ENCODE data around the gene DNAJC5.
"Not testable (repeated sequence)": the region's sequence is repeated elsewhere in the genome, so short reads cannot be mapped to it uniquely, and the experiment has no call there.

DNAJC5 gene

DNA sequence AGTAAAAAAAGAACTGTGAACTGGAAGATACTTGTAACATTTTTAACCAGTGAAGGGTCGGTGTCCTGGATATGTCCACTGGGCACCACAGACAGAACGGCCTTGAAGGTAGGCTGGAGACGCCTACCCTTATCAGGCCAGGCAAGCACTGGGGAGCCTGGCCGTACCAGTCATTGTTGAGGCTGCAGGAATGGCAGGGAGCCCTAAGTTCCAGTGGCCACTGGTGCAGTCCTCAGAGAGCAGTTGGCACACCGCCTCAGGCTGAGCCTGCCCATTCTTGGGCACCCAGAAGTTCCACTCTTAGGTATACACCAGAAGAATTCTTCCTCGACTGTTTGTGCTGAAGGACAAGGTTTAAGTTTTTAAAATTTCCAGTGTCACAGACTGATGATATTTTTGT, 20.5 kb downstream of the DNAJC5 start:
- no peak for DNase-seq

- not testable (repeated sequence) for DNase-seq
Observed at GRCh38 chr20:63916371-63916939, 21.5 kb downstream of the DNAJC5 start.

DNA sequence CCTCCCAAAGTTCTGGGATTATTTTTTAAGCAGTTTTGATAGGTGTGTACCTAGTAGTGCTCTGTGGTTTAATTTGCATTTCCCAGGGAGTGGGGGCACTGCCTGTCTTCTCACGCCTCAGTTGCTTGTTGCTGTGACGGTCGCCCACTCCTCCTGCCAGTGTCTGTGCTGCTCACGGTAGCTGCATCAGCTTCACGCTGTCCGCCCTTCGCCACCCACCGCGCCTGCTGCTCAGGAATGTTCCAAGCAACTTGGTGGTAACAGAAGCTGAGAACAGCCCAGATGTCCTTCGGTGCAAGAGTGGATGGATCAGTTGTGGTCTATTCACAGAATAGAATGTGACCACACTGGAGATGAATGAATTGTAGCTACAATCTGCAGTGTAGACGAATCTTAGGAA, 22.9 kb downstream of the DNAJC5 start:
- DNase-seq, result no peak

GRCh38 chr20:63919130-63919529, 24.2 kb downstream of the DNAJC5 start:
- no peak for DNase-seq

DNA sequence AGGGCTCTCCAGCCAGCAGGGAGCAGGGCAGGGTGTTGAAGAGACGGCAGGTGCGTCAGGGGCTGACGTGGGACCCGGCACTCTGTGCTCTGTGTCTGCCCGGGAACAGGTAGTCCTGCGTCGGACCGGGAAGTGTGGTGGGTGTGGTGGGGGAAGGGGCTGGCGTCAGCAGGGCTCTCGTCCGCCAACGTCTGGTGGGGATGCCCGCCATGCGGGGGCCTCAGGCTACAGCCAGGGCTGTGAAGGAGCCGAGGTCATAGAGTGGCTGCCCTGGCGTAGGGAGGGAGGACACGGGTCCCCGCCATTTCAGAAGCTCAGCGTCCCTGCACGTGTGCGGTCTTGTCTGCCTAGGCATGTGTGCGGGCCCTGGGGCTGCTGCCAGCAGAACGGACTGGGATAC, 25.3 kb downstream of the DNAJC5 start:
- no peak for DNase-seq

GRCh38 chr20:63923651-63924050, 28.7 kb downstream of the DNAJC5 start:
- no peak for DNase-seq

GRCh38 chr20:63924241-63924640, 29.3 kb downstream of the DNAJC5 start:
- DNase-seq, result no peak

- no peak for DNase-seq
Observed at GRCh38 chr20:63926298-63926697, 31.4 kb downstream of the DNAJC5 start.

DNA sequence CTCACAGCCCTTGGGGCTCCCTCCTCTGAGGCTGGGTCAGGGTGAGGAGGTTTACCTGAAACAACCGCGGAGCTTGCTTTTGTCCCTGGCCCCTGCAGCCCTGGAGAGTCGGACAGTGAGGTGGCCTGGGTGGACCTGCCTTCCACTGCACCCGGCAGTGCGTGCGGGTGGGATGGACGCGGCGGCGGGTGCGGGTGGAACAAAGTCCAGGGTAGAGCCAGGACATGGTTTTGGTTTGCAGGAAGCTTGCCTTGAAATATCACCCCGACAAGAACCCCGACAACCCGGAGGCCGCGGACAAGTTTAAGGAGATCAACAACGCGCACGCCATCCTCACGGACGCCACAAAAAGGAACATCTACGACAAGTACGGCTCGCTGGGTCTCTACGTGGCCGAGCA, 34.1 kb downstream of the DNAJC5 start:
- no peak for DNase-seq

DNA sequence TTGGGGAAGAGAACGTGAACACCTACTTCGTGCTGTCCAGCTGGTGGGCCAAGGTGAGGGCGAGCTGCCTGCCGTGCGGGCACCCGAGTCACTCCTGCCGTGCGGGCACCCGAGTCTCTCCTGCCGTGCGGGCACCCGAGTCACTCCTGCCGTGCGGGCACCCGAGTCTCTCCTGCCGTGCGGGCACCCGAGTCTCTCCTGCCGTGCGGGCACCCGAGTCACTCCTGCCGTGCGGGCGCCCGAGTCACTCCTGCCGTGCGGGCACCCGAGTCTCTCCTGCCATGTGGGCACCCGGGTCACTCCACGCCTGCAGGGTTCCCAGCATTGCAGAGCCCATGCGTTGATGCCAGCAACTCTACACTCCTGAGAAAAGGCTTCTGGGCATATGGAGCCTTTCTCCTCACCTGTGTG, 34.6 kb downstream of the DNAJC5 start:
- not testable (repeated sequence) for DNase-seq

DNA sequence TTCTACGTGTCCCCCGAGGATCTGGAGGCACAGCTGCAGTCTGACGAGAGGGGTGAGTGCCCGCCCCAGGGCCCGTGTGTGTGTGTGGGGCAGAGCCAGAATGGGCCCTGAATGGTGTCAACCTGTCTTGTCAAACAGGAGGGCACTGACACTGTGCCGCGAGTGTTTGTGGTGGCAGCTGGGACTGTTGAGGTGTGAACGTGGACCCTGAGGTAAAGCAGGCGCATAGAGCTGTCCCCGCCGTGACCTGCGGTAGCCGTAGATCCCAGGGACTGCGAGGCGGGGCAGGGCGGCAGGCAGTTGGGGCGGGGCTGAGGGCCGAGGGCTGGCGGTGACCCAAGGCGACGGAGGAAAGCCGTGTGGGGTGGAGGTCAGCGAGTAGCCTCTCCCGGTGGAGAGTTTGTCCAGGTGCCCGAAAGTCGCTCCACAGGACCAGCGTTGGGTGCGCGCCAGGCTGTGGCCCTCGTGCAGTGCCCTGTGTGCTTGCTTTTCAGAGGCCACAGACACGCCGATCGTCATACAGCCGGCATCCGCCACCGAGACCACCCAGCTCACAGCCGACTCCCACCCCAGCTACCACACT, 36.1 kb downstream of the DNAJC5 start:
- no peak for DNase-seq

DNA sequence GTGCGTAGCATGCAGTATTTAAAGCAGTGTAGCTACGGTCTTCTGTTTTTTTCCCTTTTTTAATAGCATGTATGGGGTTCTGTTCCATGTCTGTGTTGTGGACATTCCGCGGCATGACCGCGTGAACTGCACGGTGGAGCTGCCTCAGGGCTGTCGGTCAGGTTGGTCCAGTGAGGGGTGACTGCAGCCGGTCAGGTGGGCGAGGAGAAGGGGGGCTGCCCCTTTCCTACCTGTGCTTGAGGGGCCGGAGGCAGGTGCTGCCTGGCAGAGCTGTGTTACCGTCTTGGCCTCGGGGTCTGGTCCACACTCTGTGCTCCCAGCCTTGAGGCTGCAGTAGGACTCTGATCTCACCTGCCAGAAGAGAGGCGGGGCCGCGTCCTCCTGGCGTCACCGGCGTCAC, 36.8 kb downstream of the DNAJC5 start:
- no peak for DNase-seq

GRCh38 chr20:63932606-63933160, 37.8 kb downstream of the DNAJC5 start:
- no peak for DNase-seq

DNA sequence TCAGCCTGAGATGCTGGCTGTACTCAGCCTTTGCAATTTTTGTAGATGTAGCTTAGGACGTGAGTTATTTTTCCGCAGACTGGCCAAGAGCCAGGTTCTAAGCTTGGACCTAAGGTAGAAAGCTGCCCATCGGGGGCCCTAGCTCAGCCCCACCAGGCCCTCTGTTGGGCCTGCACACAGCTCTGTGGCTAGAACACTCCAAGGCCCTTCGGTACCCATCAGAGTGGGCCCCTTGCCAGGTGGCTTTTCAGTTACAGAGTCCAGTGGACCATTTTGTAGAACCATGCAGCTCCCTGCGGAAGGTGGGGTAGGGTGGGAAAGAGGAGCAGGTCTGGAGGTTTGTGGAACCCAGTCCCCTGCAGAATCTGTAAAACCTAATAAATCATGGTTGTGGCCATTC, 38.7 kb downstream of the DNAJC5 start:
- DNase-seq, result no peak

GRCh38 chr20:63934271-63935068, 39.5 kb downstream of the DNAJC5 start:
- no peak for DNase-seq

DNA sequence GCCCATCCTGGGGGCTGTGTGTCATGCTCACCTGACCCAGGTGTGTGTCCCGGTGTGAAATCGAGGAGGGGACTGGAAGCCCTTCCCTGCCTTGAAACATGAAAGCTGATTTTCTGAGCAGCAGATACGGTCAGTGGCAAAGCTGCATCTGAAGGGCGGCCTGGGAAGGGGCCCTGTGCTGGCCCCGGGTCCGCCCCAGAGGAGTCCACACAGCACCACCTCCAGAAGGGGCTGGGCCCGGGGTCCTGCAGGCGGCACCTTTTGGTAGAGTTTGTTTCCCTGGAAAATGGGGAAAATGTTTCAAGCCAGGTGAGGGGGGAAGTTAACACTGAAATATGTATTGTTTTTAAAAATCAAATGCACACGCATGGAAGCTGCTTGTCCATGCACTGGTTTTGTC, 40.5 kb downstream of the DNAJC5 start:
- DNase-seq, result no peak

- no peak for DNase-seq
Observed at GRCh38 chr20:63937596-63937995, 42.7 kb downstream of the DNAJC5 start.

DNA sequence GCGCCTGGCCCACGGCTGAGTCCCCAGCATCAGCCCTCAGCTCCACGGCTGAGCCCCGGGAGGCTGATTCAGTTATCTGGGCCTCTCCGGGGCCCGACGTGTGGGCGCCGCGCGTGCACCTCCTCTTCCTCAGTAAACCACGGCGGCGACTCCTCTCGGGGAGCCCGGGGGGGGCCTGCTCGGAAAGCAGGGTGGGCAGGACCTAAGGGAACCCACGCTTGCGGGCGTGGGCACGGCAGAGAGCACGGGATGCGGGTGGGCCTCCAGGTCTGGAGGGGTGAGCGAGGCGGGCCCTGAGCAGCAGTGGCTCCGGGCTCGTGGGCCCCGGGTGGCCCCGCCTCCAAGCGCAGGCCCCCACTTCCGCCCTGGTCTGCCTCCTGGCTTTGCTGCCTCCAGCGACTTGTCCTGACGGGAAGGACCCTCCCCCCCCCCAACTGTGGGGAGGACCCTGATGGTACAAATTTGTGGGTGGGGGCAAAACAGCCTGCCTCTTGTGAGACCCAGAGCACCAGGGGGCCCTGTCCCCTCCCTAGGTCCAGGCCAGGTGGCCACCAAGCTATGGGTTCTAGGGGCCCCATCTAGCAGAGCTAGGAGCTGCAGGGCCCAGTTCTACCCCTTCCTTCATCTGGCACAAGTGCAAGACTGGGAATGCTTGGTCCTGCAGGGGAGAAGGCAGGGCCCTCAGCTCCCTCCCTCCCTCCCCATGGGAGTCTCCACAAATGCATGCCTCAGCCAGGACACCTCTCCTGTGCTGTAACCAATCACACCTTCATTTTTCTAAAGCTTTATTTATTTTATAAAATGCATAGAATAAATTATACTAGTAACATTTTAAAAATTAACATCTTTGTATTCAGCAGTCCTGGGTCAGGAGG, 44.4 kb downstream of the DNAJC5 start:
- no peak for DNase-seq

- no peak for DNase-seq
Observed at GRCh38 chr20:63940071-63940471, 45.1 kb downstream of the DNAJC5 start.

DNA sequence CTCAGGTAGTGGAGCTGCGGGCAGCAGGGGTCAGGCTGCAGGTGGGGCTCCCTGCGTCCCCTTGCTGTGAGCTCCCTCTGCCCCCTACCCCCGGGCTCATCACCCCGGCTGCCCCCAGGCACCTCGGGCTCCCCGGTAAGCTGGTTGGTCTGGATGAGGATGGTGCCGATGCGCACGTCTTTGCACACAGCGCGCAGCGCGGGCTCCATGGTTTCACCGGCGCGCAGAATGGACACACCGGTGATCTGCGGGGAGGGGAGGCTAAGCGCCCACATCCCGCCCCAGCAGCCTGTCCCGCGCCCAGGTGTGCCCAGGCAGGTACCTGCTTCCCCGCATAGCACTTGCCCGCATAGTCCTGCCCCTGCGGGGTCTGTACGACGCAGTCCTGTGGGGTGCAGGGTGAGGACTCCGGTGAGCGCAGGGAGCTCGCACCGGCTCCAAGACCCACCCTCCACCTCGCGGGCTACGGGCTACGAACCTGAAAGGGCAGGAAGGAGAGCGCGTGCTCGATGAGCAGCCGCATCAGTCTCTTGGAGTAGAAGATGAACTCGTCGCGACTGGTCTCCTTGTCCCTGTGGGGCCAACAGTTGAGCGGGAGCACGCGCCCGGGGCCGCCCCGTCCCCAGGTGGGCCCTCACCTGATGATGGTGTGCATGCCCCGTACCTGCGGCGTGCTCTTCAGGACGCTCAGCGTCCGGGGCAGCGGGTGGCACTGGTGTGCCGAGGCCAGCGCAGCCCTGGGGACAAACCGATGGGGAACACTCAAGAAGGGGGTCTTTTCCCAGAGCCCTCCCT, 45.7 kb downstream of the DNAJC5 start:
- no peak for DNase-seq

DNA sequence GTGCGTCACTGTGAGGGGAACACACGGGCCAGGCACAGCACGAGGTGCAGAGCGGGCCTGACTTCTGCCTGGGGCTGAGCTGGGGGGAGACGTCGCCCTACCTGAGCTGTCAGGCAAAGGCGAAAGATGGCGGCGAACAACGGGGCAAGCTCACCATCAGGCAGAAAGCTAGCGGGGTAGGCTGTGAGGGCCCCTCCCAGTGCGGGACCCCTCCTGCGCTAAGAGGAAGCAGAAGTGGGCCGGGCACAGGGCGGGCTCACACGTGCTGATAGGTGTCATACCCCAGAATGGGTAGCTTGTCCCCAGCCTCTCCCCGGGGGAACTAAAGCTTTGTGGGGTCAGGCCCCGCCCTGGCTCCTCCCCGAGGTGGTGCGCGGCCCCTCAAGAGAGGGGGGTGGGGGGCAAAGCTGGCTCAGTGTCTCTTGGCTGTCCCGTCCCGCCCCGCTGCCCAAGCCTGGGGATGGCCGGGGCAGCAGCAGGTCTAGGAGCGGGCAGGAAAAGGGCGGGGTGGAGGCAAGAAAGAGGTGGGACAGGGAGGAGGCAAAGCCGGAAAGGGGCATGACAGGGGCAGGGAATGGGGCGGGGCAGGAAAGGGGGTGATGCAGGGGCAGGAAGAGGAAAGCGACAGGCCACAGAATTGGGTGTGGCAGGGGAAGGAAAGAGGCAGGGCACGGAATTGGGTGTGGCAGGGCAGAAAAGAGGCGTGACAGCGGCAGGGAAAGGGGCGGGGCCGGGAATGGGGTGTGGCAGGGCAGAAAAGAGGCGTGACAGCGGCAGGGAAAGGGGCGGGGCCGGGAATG, 46.6 kb downstream of the DNAJC5 start:
- DNase-seq, result peak; percentile 66

Measured in stimulated activated naive CD4-positive, alpha-beta T cell treated with Interleukin-2 at 50 U/mL for 16 hours (primary cell).